K562 (cell line): ENCODE measurements around the gene HPX. TPM values are rescaled to one million over a fixed set of nuclear protein-coding genes. Genes with fewer than 3 reads are reported as not detected.

Experiments used
- BRD4 ChIP-seq: fragments of 200-600 bp; sonication (generic); IDR thresholded peaks from 2 replicates; pipeline ENCODE4 v1.6.1; 2017; ENCODE audit warnings: inconsistent platforms
- CEBPG ChIP-seq, 3 experiments: fragments of 200-800 bp in 1 of 3; sonication (Bioruptor generic) in 1 of 3; sonication (generic) in 1 of 3; formaldehyde crosslinking in 1 of 3; IDR thresholded peaks in 2 of 3; conservative IDR thresholded peaks in 1 of 3; 2 replicates each; pipeline versions ENCODE4 v1.6.1 to v1.8.0; 2016 to 2022; ENCODE audit warnings: missing compliant biosample characterization in 2 of 3, missing genetic modification characterization in 2 of 3, mild to moderate bottlenecking in 1 of 3, missing genetic modification reagents in 1 of 3
- DDX20 ChIP-seq: fragments of 450-650 bp; IDR thresholded peaks from 2 replicates; pipeline ENCODE4 v1.6.1; 2016; ENCODE audit warnings: missing genetic modification characterization, low read depth, mild to moderate bottlenecking, missing compliant biosample characterization, moderate library complexity
- DNMT1 ChIP-seq: fragments of 450-650 bp; IDR thresholded peaks from 2 replicates; pipeline ENCODE4 v1.6.1; 2016; ENCODE audit warnings: antibody characterized with exemption, mild to moderate bottlenecking
- ELF2 ChIP-seq: fragments of 250-450 bp; sonication (Bioruptor Pico); IDR thresholded peaks from 2 replicates; pipeline ENCODE4 v1.5.0; 2021; ENCODE audit warnings: mild to moderate bottlenecking
- HNRNPL ChIP-seq: fragments of 200-400 bp; formaldehyde crosslinking; IDR thresholded peaks from 2 replicates; pipeline ENCODE4 v1.6.1; 2017; ENCODE audit warnings: low read depth, mild to moderate bottlenecking, low read length
- KHSRP ChIP-seq: fragments of 450-650 bp; IDR thresholded peaks from 2 replicates; pipeline ENCODE4 v1.6.1; 2017
- MEF2D ChIP-seq: conservative IDR thresholded peaks from 2 replicates; pipeline ENCODE4 v1.6.1; 2016; ENCODE audit warnings: low read depth, missing genetic modification characterization, missing compliant biosample characterization
- MIER1 ChIP-seq: fragments of 450-650 bp; IDR thresholded peaks from 2 replicates; pipeline ENCODE4 v1.6.1; 2016; ENCODE audit warnings: antibody characterized with exemption, mild to moderate bottlenecking, low read depth
- MYC ChIP-seq, 2 experiments: fragments of 250-450 bp in 1 of 2; sonication (Bioruptor Pico) in 1 of 2; IDR thresholded peaks; 2 replicates each; pipeline versions ENCODE4 v1.5.1 to v1.6.1; 2012 to 2021; ENCODE audit warnings: low read depth in 2 of 2, borderline replicate concordance in 1 of 2, improper control_type of control experiment in 1 of 2, low read length in 1 of 2, mild to moderate bottlenecking in 1 of 2, moderate library complexity in 1 of 2
- NBN ChIP-seq: fragments of 450-650 bp; IDR thresholded peaks from 2 replicates; pipeline ENCODE4 v1.6.1; 2016; ENCODE audit warnings: low read depth, mild to moderate bottlenecking
- POLR3G ChIP-seq: IDR thresholded peaks from 2 replicates; pipeline ENCODE4 v1.6.1; 2011; ENCODE audit not compliant: insufficient read length, insufficient replicate concordance; ENCODE audit errors: extremely low read depth
- RAD21 ChIP-seq, 2 experiments: fragments of 250-450 bp in 1 of 2; fragments of 450-650 bp in 1 of 2; sonication (Bioruptor Pico) in 1 of 2; formaldehyde crosslinking in 1 of 2; IDR thresholded peaks in 1 of 2; conservative IDR thresholded peaks in 1 of 2; 2 replicates each; pipeline versions ENCODE4 v1.4.0 to v1.8.0; 2020 to 2022; ENCODE audit warnings: mild to moderate bottlenecking in 2 of 2, moderate library complexity in 1 of 2
- SIRT6 ChIP-seq: IDR thresholded peaks from one replicate; pipeline ENCODE4 v1.6.1; 2012; ENCODE audit warnings: low read depth, mild to moderate bottlenecking, control low read depth, inconsistent platforms, low read length, moderate library complexity
- SMC3 ChIP-seq: conservative IDR thresholded peaks from 2 replicates; pipeline ENCODE4 v1.6.1; 2011; ENCODE audit warnings: low read depth, low read length, improper control_type of control experiment; ENCODE audit not compliant: insufficient read depth
- SRSF7 ChIP-seq: fragments of 200-400 bp; formaldehyde crosslinking; optimal IDR thresholded peaks from 2 replicates; pipeline ENCODE3; 2017; ENCODE audit warnings: mild to moderate bottlenecking, low read depth, low read length
- TAF9B ChIP-seq: fragments of 450-650 bp; IDR thresholded peaks from 2 replicates; pipeline ENCODE4 v1.6.1; 2018; ENCODE audit warnings: mild to moderate bottlenecking; ENCODE audit not compliant: partially characterized antibody
- TSC22D4 ChIP-seq: fragments of 450-650 bp; IDR thresholded peaks from 2 replicates; pipeline ENCODE4 v1.6.1; 2016; ENCODE audit warnings: missing genetic modification characterization, missing biosample characterization, control low read depth
- U2AF1 ChIP-seq: fragments of 200-400 bp; formaldehyde crosslinking; optimal IDR thresholded peaks from 2 replicates; pipeline ENCODE3; 2017; ENCODE audit warnings: mild to moderate bottlenecking, low read depth, low read length, moderate library complexity
- ZBTB5 ChIP-seq: fragments of 450-650 bp; IDR thresholded peaks from 2 replicates; pipeline ENCODE4 v1.6.1; 2017; ENCODE audit warnings: antibody characterized with exemption
- ZBTB7A ChIP-seq: IDR thresholded peaks from 2 replicates; pipeline ENCODE4 v1.6.1; 2011; ENCODE audit warnings: low read depth, mild to moderate bottlenecking, low read length, moderate library complexity, borderline replicate concordance; ENCODE audit not compliant: control insufficient read depth
- polyA plus RNA-seq, 8 experiments: library from polyadenylated mRNA; depleted of rRNA in 4 of 8; stranded (reverse) in 5 of 8; unstranded in 3 of 8; fragments of >200 nt; fragmentation: Nextera tagmentation in 2 of 8; fragmentation: Illumina TruSeq in 1 of 8; extraction: Ambion mirVana in 2 of 8; extraction: Trizol in 1 of 8; gene quantifications; 2 replicates each; pipeline versions ENCODE4 v1.2.1 to v1.2.3, GENCODE V29; 2011 to 2014; ENCODE audit warnings: inconsistent platforms in 1 of 8, missing spikeins in 1 of 8
- total RNA-seq, 7 experiments: library from RNA; depleted of rRNA in 6 of 7; stranded (reverse); fragments of >200 nt in 6 of 7; fragmentation: Illumina TruSeq in 2 of 7; extraction: Trizol in 2 of 7; gene quantifications; 2 replicates each; pipeline versions ENCODE4 v1.2.1 to v1.2.3, GENCODE V29; 2011 to 2021; ENCODE audit warnings: low replicate concordance in 1 of 7
- TF ChIP-seq, protein P1 (sequence below): sonication (generic); formaldehyde crosslinking; IDR thresholded peaks from 2 replicates; pipeline ENCODE4 v1.8.1; 2023; ENCODE audit warnings: mild to moderate bottlenecking, missing genetic modification reagents
- TF ChIP-seq, protein P2 (sequence below), 3 experiments: IDR thresholded peaks in 2 of 3; conservative IDR thresholded peaks in 1 of 3; 2 replicates each; pipeline ENCODE4 v1.5.1; 2011 to 2012; ENCODE audit warnings: low read length in 3 of 3, mild to moderate bottlenecking in 3 of 3, control low read depth in 2 of 3, improper control_type of control experiment in 1 of 3, inconsistent platforms in 1 of 3, low read depth in 1 of 3, mixed read lengths in 1 of 3, moderate library complexity in 1 of 3; ENCODE audit not compliant: insufficient read depth in 2 of 3

The HPX gene
- total and polyA plus RNA-seq, 9 of the 15 experiments (the other 6 are each of a cell fraction or from before 2014, with no cell fraction given): 0.12 to 1.2 (median 0.49) TPM; not detected in 1

GRCh38 chr11:6438979-6439571 lies 1.7 kb downstream of the HPX start (continued):
- TF ChIP-seq, protein P1, sequence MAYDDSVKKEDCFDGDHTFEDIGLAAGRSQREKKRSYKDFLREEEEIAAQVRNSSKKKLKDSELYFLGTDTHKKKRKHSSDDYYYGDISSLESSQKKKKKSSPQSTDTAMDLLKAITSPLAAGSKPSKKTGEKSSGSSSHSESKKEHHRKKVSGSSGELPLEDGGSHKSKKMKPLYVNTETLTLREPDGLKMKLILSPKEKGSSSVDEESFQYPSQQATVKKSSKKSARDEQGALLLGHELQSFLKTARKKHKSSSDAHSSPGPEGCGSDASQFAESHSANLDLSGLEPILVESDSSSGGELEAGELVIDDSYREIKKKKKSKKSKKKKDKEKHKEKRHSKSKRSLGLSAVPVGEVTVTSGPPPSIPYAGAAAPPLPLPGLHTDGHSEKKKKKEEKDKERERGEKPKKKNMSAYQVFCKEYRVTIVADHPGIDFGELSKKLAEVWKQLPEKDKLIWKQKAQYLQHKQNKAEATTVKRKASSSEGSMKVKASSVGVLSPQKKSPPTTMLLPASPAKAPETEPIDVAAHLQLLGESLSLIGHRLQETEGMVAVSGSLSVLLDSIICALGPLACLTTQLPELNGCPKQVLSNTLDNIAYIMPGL (CRISPR knock-in tag): no peak
- TF ChIP-seq TAF9B (no peak), ZBTB7A (no peak), U2AF1 (no peak), TSC22D4 (tag) (no peak), DNMT1 (no peak), POLR3G (no peak), SMC3 (peak; percentile 62; the same call in 1 of the 2 replicates), MIER1 (no peak), ELF2 (no peak), MYC (IDR thresholded peaks at IDR 0.05; ENCODE audit: low read depth, low read length) (no peak), MYC (CRISPR knock-in tag; IDR thresholded peaks at IDR 0.05; ENCODE audit: borderline replicate concordance, low read depth) (no peak), DDX20 (tag) (no peak), ZBTB5 (no peak), BRD4 (no peak), KHSRP (no peak), CEBPG (CRISPR knock-in tag; IDR thresholded peaks at IDR 0.05) (no peak), CEBPG (tag; conservative IDR thresholded peaks at IDR 0.05 in 1 of 2, IDR thresholded peaks at IDR 0.05 in 1 of 2) (no peak), MEF2D (tag) (no peak), HNRNPL (no peak), NBN (no peak), SRSF7 (no peak), SIRT6 (no peak), RAD21 (CRISPR knock-in tag; conservative IDR thresholded peaks at IDR 0.05 in 1 of 2, IDR thresholded peaks at IDR 0.05 in 1 of 2) (peak; percentile 48 to 74)
- TF ChIP-seq, protein P2, sequence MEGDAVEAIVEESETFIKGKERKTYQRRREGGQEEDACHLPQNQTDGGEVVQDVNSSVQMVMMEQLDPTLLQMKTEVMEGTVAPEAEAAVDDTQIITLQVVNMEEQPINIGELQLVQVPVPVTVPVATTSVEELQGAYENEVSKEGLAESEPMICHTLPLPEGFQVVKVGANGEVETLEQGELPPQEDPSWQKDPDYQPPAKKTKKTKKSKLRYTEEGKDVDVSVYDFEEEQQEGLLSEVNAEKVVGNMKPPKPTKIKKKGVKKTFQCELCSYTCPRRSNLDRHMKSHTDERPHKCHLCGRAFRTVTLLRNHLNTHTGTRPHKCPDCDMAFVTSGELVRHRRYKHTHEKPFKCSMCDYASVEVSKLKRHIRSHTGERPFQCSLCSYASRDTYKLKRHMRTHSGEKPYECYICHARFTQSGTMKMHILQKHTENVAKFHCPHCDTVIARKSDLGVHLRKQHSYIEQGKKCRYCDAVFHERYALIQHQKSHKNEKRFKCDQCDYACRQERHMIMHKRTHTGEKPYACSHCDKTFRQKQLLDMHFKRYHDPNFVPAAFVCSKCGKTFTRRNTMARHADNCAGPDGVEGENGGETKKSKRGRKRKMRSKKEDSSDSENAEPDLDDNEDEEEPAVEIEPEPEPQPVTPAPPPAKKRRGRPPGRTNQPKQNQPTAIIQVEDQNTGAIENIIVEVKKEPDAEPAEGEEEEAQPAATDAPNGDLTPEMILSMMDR (IDR thresholded peaks at IDR 0.05 in 2 of 3, conservative IDR thresholded peaks at IDR 0.05 in 1 of 3; ENCODE audit: insufficient read depth in 2 of 3, low read depth in 1 of 3, low read length in 3 of 3): peak; percentile 76 to 85 (median 82)
